Measurements from ENCODE around the gene DOCK2. TPM values are rescaled to one million over a fixed set of nuclear protein-coding genes. Genes with fewer than 3 reads are reported as not detected.

DOCK2 gene
- total RNA-seq, 5 donors from 2014 or later (not counting 1 experiment from before 2014, with no cell fraction given) = 168 to 303 (median 197) TPM

GRCh38 chr5:170025853-170026252 lies 388.8 kb downstream of the DOCK2 start:
- Histone ChIP-seq H3K9me3 (no peaks in the 10 kb centered on the region), H3K27ac (ENCODE audit: low read length) (no peak overlapping the region), H3K27me3 (replicated peaks in 1 of 2; ENCODE audit: control insufficient read depth in 2 of 2, extremely low read depth in 1 of 2, insufficient read depth in 2 of 2, low read length in 1 of 2) (no peaks in the 10 kb centered on the region), H3K4me1 (ENCODE audit: control insufficient read depth in 1 of 2, extremely low read depth in 1 of 2, insufficient read depth in 2 of 2, low read length in 2 of 2) (no peaks in the 10 kb centered on the region), H3K4me3 (ENCODE audit: control insufficient read depth in 1 of 2, extremely low read depth in 1 of 2, low read length in 1 of 2) (no peak overlapping the region), H3K36me3 (ENCODE audit: control insufficient read depth in 2 of 2, extremely low read depth in 1 of 2, insufficient read depth in 1 of 2, low read length in 1 of 2) (peaks cover 12 to 85% of the 10 kb centered on the region in 2 donors)
- DNase-seq = no peak
- no peaks in the 10 kb centered on the region for H3K9me3 Mint-ChIP-seq
- ChIA-PET CTCF (no interaction called here), POLR2A (interaction anchor here in 1 of 2 donors (0.6 to 0.7 kb wide), 2 partner anchors 32 to 563 kb away, joined by 3 to 4 read pairs; no protein-coding TSS in a partner anchor)
- H3K36me3 Mint-ChIP-seq = peaks cover 88% of the 10 kb centered on the region
- H3K27ac Mint-ChIP-seq = no peak overlapping the region
- H3K4me3 Mint-ChIP-seq = no peak overlapping the region
- H3K4me1 Mint-ChIP-seq = peaks cover 0 to 4% (median 0%) of the 10 kb centered on the region in 3 donors
- no peak for ATAC-seq (replicated peaks in 1 of 4)
- no peaks in the 10 kb centered on the region for H3K27me3 Mint-ChIP-seq
- WGBS (ENCODE audit: insufficient coverage) = 92% methylated on average over 5 of the region's 8 CpGs

- no peak overlapping the region for H3K4me3 ChIP-seq (ENCODE audit: control insufficient read depth in 1 of 2, extremely low read depth in 1 of 2, low read length in 1 of 2)
- peaks cover 6 to 83% of the 10 kb centered on the region in 2 donors for H3K36me3 ChIP-seq (ENCODE audit: control insufficient read depth in 2 of 2, extremely low read depth in 1 of 2, insufficient read depth in 1 of 2, low read length in 1 of 2)
- Mint-ChIP-seq H3K36me3 (peaks cover 81% of the 10 kb centered on the region), H3K4me1 (peaks cover 0 to 4% (median 0%) of the 10 kb centered on the region in 3 donors), H3K9me3 (no peaks in the 10 kb centered on the region), H3K27me3 (no peaks in the 10 kb centered on the region), H3K4me3 (no peak overlapping the region), H3K27ac (no peak overlapping the region)
- 100% methylated on average over 1 of the region's 2 CpGs for WGBS (ENCODE audit: insufficient coverage)
- ChIA-PET CTCF (no interaction called here), POLR2A (no interaction called here)
- H3K9me3 ChIP-seq = no peaks in the 10 kb centered on the region
- H3K27ac ChIP-seq (ENCODE audit: low read length) = no peak overlapping the region
- H3K27me3 ChIP-seq (replicated peaks in 1 of 2; ENCODE audit: control insufficient read depth in 2 of 2, extremely low read depth in 1 of 2, insufficient read depth in 2 of 2, low read length in 1 of 2) = no peaks in the 10 kb centered on the region
- DNase-seq (no peak), ATAC-seq (replicated peaks in 1 of 4) (no peak)
- no peaks in the 10 kb centered on the region for H3K4me1 ChIP-seq (ENCODE audit: control insufficient read depth in 1 of 2, extremely low read depth in 1 of 2, insufficient read depth in 2 of 2, low read length in 2 of 2)
These were observed 391.0 kb downstream of the DOCK2 start for GRCh38 chr5:170028124-170028523.

GRCh38 chr5:170034231-170034630 lies 397.2 kb downstream of the DOCK2 start:
- no peaks in the 10 kb centered on the region for H3K27me3 Mint-ChIP-seq
- peaks cover 65% of the 10 kb centered on the region for H3K36me3 Mint-ChIP-seq
- Histone ChIP-seq H3K4me1 (ENCODE audit: control insufficient read depth in 1 of 2, extremely low read depth in 1 of 2, insufficient read depth in 2 of 2, low read length in 2 of 2) (no peaks in the 10 kb centered on the region), H3K4me3 (ENCODE audit: control insufficient read depth in 1 of 2, extremely low read depth in 1 of 2, low read length in 1 of 2) (no peak overlapping the region), H3K27ac (ENCODE audit: low read length) (no peak overlapping the region), H3K9me3 (no peaks in the 10 kb centered on the region), H3K27me3 (replicated peaks in 1 of 2; ENCODE audit: control insufficient read depth in 2 of 2, extremely low read depth in 1 of 2, insufficient read depth in 2 of 2, low read length in 1 of 2) (no peaks in the 10 kb centered on the region), H3K36me3 (ENCODE audit: control insufficient read depth in 2 of 2, extremely low read depth in 1 of 2, insufficient read depth in 1 of 2, low read length in 1 of 2) (peaks cover 11 to 70% of the 10 kb centered on the region in 2 donors)
- no peak overlapping the region for H3K27ac Mint-ChIP-seq
- ATAC-seq (replicated peaks in 1 of 4) (no peak), DNase-seq (no peak)
- no peaks in the 10 kb centered on the region for H3K9me3 Mint-ChIP-seq
- H3K4me3 Mint-ChIP-seq = no peak overlapping the region
- H3K4me1 Mint-ChIP-seq = peaks cover 0 to 3% (median 0%) of the 10 kb centered on the region in 3 donors
- ChIA-PET POLR2A (no interaction called here), CTCF (no interaction called here)
- WGBS (ENCODE audit: insufficient coverage) = over 99% methylated on average over 10 of the region's 10 CpGs

- peaks cover 3 to 12% (median 6%) of the 10 kb centered on the region in 3 donors for H3K4me1 Mint-ChIP-seq
- ATAC-seq (replicated peaks in 1 of 4) (no peak), DNase-seq (no peak)
- 90% methylated on average over 4 of the region's 7 CpGs for WGBS (ENCODE audit: insufficient coverage)
- no peaks in the 10 kb centered on the region for H3K27me3 ChIP-seq (replicated peaks in 1 of 2; ENCODE audit: control insufficient read depth in 2 of 2, extremely low read depth in 1 of 2, insufficient read depth in 2 of 2, low read length in 1 of 2)
- H3K4me3 ChIP-seq (ENCODE audit: control insufficient read depth in 1 of 2, extremely low read depth in 1 of 2, low read length in 1 of 2) = no peak overlapping the region
- H3K9me3 ChIP-seq = no peaks in the 10 kb centered on the region
- no peaks in the 10 kb centered on the region for H3K9me3 Mint-ChIP-seq
- peaks cover 69% of the 10 kb centered on the region for H3K36me3 Mint-ChIP-seq
- H3K27ac Mint-ChIP-seq = no peak overlapping the region
- peaks cover 15 to 85% of the 10 kb centered on the region in 2 donors for H3K36me3 ChIP-seq (ENCODE audit: control insufficient read depth in 2 of 2, extremely low read depth in 1 of 2, insufficient read depth in 1 of 2, low read length in 1 of 2)
- ChIA-PET POLR2A (no interaction called here), CTCF (no interaction called here)
- no peaks in the 10 kb centered on the region for H3K27me3 Mint-ChIP-seq
- H3K27ac ChIP-seq (ENCODE audit: low read length) = no peak overlapping the region
- H3K4me3 Mint-ChIP-seq = no peak overlapping the region
- no peaks in the 10 kb centered on the region for H3K4me1 ChIP-seq (ENCODE audit: control insufficient read depth in 1 of 2, extremely low read depth in 1 of 2, insufficient read depth in 2 of 2, low read length in 2 of 2)
These were observed 401.2 kb downstream of the DOCK2 start for GRCh38 chr5:170038241-170038640.

GRCh38 chr5:170039830-170040229 lies 402.8 kb downstream of the DOCK2 start:
- H3K9me3 ChIP-seq = no peaks in the 10 kb centered on the region
- 100% methylated on average over 1 of the region's 3 CpGs for WGBS (ENCODE audit: insufficient coverage)
- no peaks in the 10 kb centered on the region for H3K27me3 Mint-ChIP-seq
- H3K4me3 Mint-ChIP-seq = no peak overlapping the region
- peaks cover 72% of the 10 kb centered on the region for H3K36me3 Mint-ChIP-seq
- H3K36me3 ChIP-seq (ENCODE audit: control insufficient read depth in 2 of 2, extremely low read depth in 1 of 2, insufficient read depth in 1 of 2, low read length in 1 of 2) = peaks cover 13 to 92% of the 10 kb centered on the region in 2 donors
- DNase-seq = no peak
- ChIA-PET CTCF (no interaction called here), POLR2A (no interaction called here)
- H3K9me3 Mint-ChIP-seq = no peaks in the 10 kb centered on the region
- no peak overlapping the region for H3K27ac ChIP-seq (ENCODE audit: low read length)
- ATAC-seq (replicated peaks in 1 of 4) = no peak
- no peak overlapping the region for H3K27ac Mint-ChIP-seq
- H3K4me1 Mint-ChIP-seq = peaks cover 10 to 19% (median 13%) of the 10 kb centered on the region in 3 donors
- peaks cover 0 to 6% of the 10 kb centered on the region in 2 experiments for H3K4me1 ChIP-seq (ENCODE audit: control insufficient read depth in 1 of 2, extremely low read depth in 1 of 2, insufficient read depth in 2 of 2, low read length in 2 of 2)
- no peaks in the 10 kb centered on the region for H3K27me3 ChIP-seq (replicated peaks in 1 of 2; ENCODE audit: control insufficient read depth in 2 of 2, extremely low read depth in 1 of 2, insufficient read depth in 2 of 2, low read length in 1 of 2)
- H3K4me3 ChIP-seq (ENCODE audit: control insufficient read depth in 1 of 2, extremely low read depth in 1 of 2, low read length in 1 of 2) = no peak overlapping the region

GRCh38 chr5:170046241-170046640 lies 409.2 kb downstream of the DOCK2 start:
- CTCF ChIA-PET = no interaction called here
- Mint-ChIP-seq H3K36me3 (peaks cover 84% of the 10 kb centered on the region), H3K9me3 (no peaks in the 10 kb centered on the region), H3K27me3 (no peaks in the 10 kb centered on the region), H3K27ac (no peak overlapping the region), H3K4me3 (no peak overlapping the region), H3K4me1 (peaks cover 10 to 16% (median 11%) of the 10 kb centered on the region in 3 donors)
- H3K4me3 ChIP-seq (ENCODE audit: control insufficient read depth in 1 of 2, extremely low read depth in 1 of 2, low read length in 1 of 2) = no peak overlapping the region
- H3K4me1 ChIP-seq (ENCODE audit: control insufficient read depth in 1 of 2, extremely low read depth in 1 of 2, insufficient read depth in 2 of 2, low read length in 2 of 2) = peaks cover 0 to 6% of the 10 kb centered on the region in 2 experiments
- H3K27me3 ChIP-seq (replicated peaks in 1 of 2; ENCODE audit: control insufficient read depth in 2 of 2, extremely low read depth in 1 of 2, insufficient read depth in 2 of 2, low read length in 1 of 2) = no peaks in the 10 kb centered on the region
- H3K36me3 ChIP-seq (ENCODE audit: control insufficient read depth in 2 of 2, extremely low read depth in 1 of 2, insufficient read depth in 1 of 2, low read length in 1 of 2) = peaks cover 20 to 98% of the 10 kb centered on the region in 2 donors
- ATAC-seq (replicated peaks in 1 of 4) (no peak), DNase-seq (no peak)
- no CpG with 5 or more reads among the region's 3 CpGs for WGBS (ENCODE audit: insufficient coverage)
- H3K9me3 ChIP-seq = no peaks in the 10 kb centered on the region
- POLR2A ChIA-PET = no interaction called here
- no peak overlapping the region for H3K27ac ChIP-seq (ENCODE audit: low read length)

- Histone ChIP-seq H3K4me3 (ENCODE audit: control insufficient read depth in 1 of 2, extremely low read depth in 1 of 2, low read length in 1 of 2) (no peak overlapping the region), H3K4me1 (ENCODE audit: control insufficient read depth in 1 of 2, extremely low read depth in 1 of 2, insufficient read depth in 2 of 2, low read length in 2 of 2) (no peaks in the 10 kb centered on the region), H3K27ac (ENCODE audit: low read length) (no peak overlapping the region), H3K36me3 (ENCODE audit: control insufficient read depth in 2 of 2, extremely low read depth in 1 of 2, insufficient read depth in 1 of 2, low read length in 1 of 2) (peaks cover 12 to 98% of the 10 kb centered on the region in 2 donors), H3K9me3 (no peaks in the 10 kb centered on the region), H3K27me3 (replicated peaks in 1 of 2; ENCODE audit: control insufficient read depth in 2 of 2, extremely low read depth in 1 of 2, insufficient read depth in 2 of 2, low read length in 1 of 2) (no peaks in the 10 kb centered on the region)
- ChIA-PET POLR2A (no interaction called here), CTCF (no interaction called here)
- H3K36me3 Mint-ChIP-seq = peaks cover 87% of the 10 kb centered on the region
- no peak overlapping the region for H3K4me3 Mint-ChIP-seq
- no peaks in the 10 kb centered on the region for H3K9me3 Mint-ChIP-seq
- H3K27me3 Mint-ChIP-seq = no peaks in the 10 kb centered on the region
- H3K4me1 Mint-ChIP-seq = no peaks in the 10 kb centered on the region
- no CpG with 5 or more reads among the region's 3 CpGs for WGBS (ENCODE audit: insufficient coverage)
- no peak for ATAC-seq (replicated peaks in 1 of 4)
- H3K27ac Mint-ChIP-seq = no peak overlapping the region
- DNase-seq = no peak
These were observed 412.6 kb downstream of the DOCK2 start for GRCh38 chr5:170049713-170050112.
